WI38 (cell line): ENCODE measurements around the gene SLC22A13.

Experiments used
- H3K4me3 ChIP-seq: 2 replicates; pipeline ENCODE4 v1.5.1; 2011; ENCODE audit warnings: low read depth, mild to moderate bottlenecking, control low read depth, low read length
- CTCF ChIP-seq: IDR thresholded peaks from 2 replicates; pipeline ENCODE4 v1.5.1; 2012; ENCODE audit warnings: low read depth, mild to moderate bottlenecking, control low read depth, low read length

The SLC22A13 gene

GRCh38 chr3:38260474-38260873 is 5.1 kb upstream of the SLC22A13 start:
- no peak for TF ChIP-seq CTCF
- H3K4me3 ChIP-seq, result no peak overlapping the region

- TF ChIP-seq CTCF, result no peak
- no peak overlapping the region for H3K4me3 ChIP-seq
These were observed 1.2 kb upstream of the SLC22A13 start for GRCh38 chr3:38264353-38264771.

- no peak overlapping the region for H3K4me3 ChIP-seq
- no peak for TF ChIP-seq CTCF
These were observed 833 bp upstream of the SLC22A13 start for GRCh38 chr3:38264779-38265178.

- no peak overlapping the region for H3K4me3 ChIP-seq
- no peak for TF ChIP-seq CTCF
These were observed 1.2 kb downstream of the SLC22A13 start for GRCh38 chr3:38266810-38267209.

GRCh38 chr3:38267662-38268061 is 2.0 kb downstream of the SLC22A13 start:
- TF ChIP-seq CTCF, result no peak
- no peak overlapping the region for H3K4me3 ChIP-seq

- no peak for TF ChIP-seq CTCF
- no peak overlapping the region for H3K4me3 ChIP-seq
These were observed 2.5 kb downstream of the SLC22A13 start for GRCh38 chr3:38268087-38268486.

- TF ChIP-seq CTCF, result no peak
These were observed 2.9 kb downstream of the SLC22A13 start for GRCh38 chr3:38268522-38268921.

More at GRCh38 chr3:38268522-38268921, 2.9 kb downstream of the SLC22A13 start:
- H3K4me3 ChIP-seq, result no peak overlapping the region
